Mesodermal cell (in vitro differentiated cells): Measurements from ENCODE around the gene TGIF2.

ENCODE experiments used
- H3K27ac ChIP-seq: 2 replicates; pipeline ENCODE4 v1.7.0; 2013; ENCODE audit warnings: mild to moderate bottlenecking, low read depth, low read length, moderate library complexity; ENCODE audit not compliant: severe bottlenecking
- H3K36me3 ChIP-seq: 2 replicates; pipeline ENCODE4 v1.7.1; 2013; ENCODE audit warnings: mild to moderate bottlenecking, low read length, moderate library complexity; ENCODE audit not compliant: control insufficient read depth, insufficient read depth
- H3K4me1 ChIP-seq: one replicate; pipeline ENCODE4 v1.7.1; 2013; ENCODE audit warnings: mild to moderate bottlenecking, low read length; ENCODE audit not compliant: insufficient read depth, control insufficient read depth, poor library complexity, severe bottlenecking
- H3K4me3 ChIP-seq: 2 replicates; pipeline ENCODE4 v1.7.0; 2013; ENCODE audit warnings: low read length, control low read depth, mild to moderate bottlenecking; ENCODE audit not compliant: insufficient read depth, poor library complexity, severe bottlenecking; ENCODE audit errors: extremely low read depth
- H3K9me3 ChIP-seq: 2 replicates; pipeline ENCODE4 v1.7.1; 2013; ENCODE audit warnings: mild to moderate bottlenecking, low read length, moderate library complexity; ENCODE audit not compliant: control insufficient read depth
- WGBS, 2 experiments: methylation state at CpG; one replicate each; pipeline ENCODE4 v1.1.5; 2013; ENCODE audit warnings: missing lambda C conversion rate in 2 of 2; ENCODE audit not compliant: insufficient coverage in 2 of 2; 5-methylcytosine and 5-hydroxymethylcytosine counted together

Gene TGIF2

DNA sequence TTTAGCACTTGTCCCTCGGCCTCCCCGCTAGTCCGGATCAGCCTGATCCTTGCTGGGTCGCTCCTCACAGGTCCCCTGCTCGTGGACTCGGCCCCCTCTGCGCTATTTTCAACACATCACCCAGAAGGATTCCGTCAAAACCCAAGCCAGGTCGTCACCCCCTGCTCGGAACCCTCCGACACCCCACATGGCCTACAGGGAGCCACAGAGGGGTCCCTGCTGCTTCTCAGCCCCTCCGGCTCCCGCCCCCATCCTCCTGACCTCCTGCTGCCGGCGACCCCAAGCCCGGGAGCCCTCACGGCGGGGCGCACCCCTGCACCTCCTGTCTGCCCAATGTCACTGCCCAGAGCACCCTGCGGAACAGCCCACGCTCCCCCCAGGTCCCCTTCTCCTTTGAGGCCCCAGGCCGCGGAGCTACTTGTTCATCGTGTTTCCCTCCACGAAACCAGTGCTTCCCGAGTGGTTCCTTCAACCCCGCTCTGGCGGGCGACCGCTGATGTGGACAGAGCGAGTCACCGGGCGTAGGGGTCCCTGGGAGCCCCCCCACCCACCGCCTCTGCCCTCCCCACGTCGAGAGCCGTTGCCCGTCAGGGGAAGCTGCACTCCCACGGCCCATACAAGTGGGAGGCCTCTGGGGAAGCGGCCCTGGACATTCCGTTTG, 32.7 kb upstream of the TGIF2 start:
- H3K9me3 ChIP-seq: no peaks in the 10 kb centered on the region
- 24 to 37% methylated on average over 31 to 36 of the region's 41 CpGs for WGBS, 2 experiments
- H3K27ac ChIP-seq: peak overlapping the region; percentile 81
- peaks cover 29% of the 10 kb centered on the region for H3K36me3 ChIP-seq
- H3K4me3 ChIP-seq: peak overlapping the region; percentile 75
- H3K4me1 ChIP-seq: peaks cover 34% of the 10 kb centered on the region

DNA sequence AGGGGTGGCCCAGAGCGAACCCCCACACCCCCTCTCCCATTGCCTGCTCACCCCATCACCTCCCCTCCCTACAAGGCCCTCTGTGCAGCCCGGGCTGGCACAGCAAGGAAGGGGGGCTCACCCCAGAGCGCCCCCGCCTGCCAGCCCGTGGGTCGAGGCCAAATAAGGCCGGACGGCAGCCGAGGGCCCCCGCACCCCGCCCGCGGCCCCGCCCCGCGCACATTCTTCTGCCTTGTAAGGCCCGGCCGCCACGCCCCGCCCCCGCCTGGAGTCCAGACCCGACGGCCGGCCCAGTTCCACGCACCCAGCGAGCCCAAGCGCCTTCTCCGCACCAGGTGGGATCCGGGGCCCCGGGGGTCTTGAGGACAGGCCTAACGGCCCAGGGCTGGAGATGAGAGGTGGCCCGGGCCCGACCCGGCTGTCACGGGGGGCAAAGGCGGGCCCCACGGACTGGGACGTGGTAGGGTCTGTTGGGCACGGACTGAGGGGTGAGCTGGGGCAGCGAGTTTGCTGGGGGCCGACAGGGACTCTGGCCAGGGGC, 32.1 kb upstream of the TGIF2 start, which contains the start of gene MYL9:
MYL9 (plus strand) TSS at position 293 of the 541 bp plus-strand sequence. CDS start 3,366 bp downstream, outside the sequence.
- Histone ChIP-seq H3K27ac (peak within 1 kb of the TSS; percentile 81), H3K4me1 (peaks cover 34% of the 10 kb centered on the region), H3K4me3 (peak within 1 kb of the TSS; percentile 75), H3K9me3 (no peaks in the 10 kb centered on the region), H3K36me3 (peaks cover 32% of the 10 kb centered on the region)
- WGBS, 2 experiments: 1 to 4% methylated on average over 17 to 39 of the region's 41 CpGs

DNA sequence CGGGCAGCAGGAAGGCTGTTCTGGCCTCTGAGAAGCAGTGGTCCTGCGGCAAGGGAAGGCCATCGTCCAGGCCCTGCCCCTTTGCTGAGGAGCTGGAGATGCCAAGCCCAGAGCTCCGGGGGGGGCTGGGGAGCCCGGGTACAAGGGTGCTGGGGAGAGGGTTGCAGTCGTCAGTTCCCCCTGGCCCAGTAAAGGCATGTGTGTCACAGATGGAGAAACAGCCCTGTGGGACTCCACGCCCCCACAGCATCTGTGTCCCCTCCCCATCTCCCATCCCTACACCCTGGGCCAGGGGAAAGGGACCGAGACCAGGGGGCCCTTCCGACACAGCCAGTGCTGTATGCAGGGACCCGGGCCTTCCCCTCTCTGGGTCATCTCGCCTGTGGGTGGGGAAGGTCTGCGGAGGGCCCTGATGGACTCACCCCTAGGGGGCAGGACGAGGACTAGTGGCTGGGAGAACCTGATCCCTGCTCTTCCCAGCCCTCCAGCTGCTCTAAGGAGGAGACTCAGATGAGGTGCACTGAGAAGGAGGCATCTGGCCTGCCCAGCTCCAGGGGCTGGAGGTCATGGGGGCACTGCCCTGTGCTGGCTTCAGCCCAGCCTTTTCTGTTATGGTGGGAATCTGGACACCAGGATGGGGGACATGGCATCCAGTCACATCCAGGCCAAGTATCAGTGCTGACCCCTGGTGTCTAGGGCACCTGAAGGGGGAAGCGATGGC, 31.5 kb upstream of the TGIF2 start:
- Histone ChIP-seq H3K4me1 (peaks cover 34% of the 10 kb centered on the region), H3K27ac (peak overlapping the region; percentile 81), H3K36me3 (peaks cover 37% of the 10 kb centered on the region), H3K4me3 (peak overlapping the region; percentile 75), H3K9me3 (no peaks in the 10 kb centered on the region)
- WGBS, 2 experiments: 0 to 17% methylated on average over 5 to 7 of the region's 14 CpGs

DNA sequence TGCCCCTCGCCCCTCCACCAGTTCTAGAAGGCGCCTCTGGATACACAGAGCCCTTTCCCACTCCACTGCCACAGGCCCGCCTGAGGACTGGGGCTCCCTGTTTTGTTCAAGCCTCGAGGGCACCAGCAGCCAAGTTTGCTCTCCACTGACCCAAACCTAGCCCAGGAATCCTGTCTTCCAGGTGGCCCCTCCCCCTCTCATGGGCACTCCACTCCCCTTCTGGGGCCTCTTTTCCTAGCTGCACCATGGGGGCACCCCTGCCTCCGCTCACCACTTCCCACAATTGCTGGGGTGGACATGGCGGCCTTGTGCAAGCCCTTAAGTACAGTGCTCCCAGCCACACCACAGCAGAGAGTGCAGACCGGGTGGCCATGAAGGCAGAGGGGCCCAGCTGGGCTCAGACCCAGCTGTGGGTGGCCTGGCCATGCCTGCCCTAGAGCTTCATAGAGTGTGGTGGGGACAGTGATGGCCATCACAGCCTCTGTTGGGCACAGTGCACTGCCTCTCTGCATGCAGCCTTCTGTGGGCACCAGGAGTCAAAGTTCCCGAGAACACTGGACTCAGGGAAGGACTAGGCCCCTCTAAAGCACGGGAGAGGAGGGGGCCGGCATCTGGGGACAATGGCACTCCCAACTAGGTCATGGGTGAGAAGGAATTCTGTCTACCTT, 30.7 kb upstream of the TGIF2 start:
- H3K27ac ChIP-seq: no peak overlapping the region
- 81 to 94% methylated on average over 6 to 10 of the region's 10 CpGs for whole genome bisulfite sequencing, 2 experiments
- peak overlapping the region; percentile 75 for H3K4me3 ChIP-seq
- peaks cover 44% of the 10 kb centered on the region for H3K36me3 ChIP-seq
- no peaks in the 10 kb centered on the region for H3K9me3 ChIP-seq
- H3K4me1 ChIP-seq: peaks cover 34% of the 10 kb centered on the region

DNA sequence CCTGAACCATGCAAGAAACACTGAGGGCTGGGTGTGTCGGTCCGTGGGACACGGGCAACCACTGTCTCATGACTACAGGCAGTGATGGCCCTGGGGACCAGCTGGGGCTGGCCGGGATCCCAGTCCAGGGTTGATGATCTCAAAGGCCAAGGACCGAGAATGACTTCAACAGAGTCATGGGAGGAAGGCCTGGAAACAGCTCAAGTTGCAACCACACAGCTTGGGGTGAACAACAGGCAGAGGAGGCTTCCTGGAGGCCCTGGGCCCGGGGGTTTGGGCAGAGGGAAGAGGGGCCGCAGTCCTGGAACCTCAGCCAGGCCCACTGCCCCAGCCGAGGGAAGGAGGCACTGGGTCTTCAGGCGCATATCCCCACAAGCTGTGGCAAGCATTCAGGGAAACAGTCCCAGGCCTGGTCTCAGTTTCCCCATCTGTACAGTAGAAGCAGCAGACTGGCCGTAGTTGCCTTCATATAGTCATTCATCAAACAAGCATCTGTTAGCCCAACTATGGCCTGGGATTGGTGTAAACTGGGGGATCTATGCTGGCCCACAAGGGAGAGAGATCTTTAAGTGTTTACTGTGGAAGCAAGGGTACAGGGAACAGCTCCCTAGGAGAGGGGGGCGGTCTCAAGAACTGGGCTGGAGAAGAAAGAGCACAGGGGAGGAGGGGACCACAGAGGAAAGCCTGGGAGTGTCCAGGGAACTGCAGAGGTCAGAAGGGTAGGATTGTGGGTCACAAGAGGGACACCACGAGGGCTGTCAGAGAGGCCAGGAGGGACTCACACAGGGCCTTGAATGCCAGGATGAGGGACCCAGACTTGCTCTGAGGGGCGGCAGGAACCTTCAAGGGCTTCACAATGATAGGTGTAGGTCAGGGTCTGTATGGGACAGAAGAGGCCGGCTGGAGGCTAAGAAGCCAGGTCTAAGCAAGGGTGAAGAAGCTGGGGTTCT, 29.9 kb upstream of the TGIF2 start:
- Histone ChIP-seq H3K4me1 (peaks cover 34% of the 10 kb centered on the region), H3K9me3 (no peaks in the 10 kb centered on the region), H3K36me3 (peaks cover 48% of the 10 kb centered on the region), H3K4me3 (peak overlapping the region; percentile 75), H3K27ac (peak overlapping the region; percentile 26)
- 92 to 95% methylated on average over 13 of the region's 14 CpGs for WGBS, 2 experiments

DNA sequence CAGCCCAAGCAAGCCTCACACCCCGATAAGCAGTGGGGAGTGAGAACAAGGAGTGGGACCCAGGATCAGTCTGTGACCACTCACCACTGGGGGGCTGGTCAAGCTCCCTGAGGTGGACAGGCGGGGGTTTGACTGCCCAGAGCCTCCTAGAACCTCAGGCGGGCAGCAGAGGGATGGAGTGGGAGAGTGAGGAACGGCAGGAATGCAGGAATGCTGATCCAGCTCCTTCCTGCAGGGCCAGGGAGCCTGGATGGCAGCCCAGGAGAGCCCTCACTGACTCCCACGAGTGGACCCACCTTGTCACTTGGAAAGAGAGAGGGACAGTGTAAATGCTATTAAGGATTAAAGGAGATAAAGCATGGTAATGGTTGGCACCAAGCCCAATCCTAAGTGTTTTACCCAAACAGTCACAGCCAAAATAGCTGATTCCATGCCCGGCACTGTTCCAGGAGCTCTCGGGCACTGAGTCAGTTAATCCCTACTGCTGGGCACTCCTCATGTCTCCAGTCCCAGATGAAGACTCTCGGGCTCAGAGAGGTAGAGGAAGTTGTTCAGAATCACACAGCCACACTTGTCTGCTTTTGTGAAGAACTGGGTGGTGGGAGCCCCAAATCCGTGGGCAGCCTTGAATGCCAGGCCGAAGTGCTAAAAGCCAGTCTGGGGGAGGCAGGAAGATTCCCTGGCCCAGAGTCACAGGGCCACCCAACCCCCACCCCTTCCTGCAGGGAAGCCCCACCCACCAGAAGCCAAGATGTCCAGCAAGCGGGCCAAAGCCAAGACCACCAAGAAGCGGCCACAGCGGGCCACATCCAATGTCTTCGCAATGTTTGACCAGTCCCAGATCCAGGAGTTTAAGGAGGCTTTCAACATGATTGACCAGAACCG, 29.0 kb upstream of the TGIF2 start:
- H3K9me3 ChIP-seq: no peaks in the 10 kb centered on the region
- peaks cover 34% of the 10 kb centered on the region for H3K4me1 ChIP-seq
- H3K36me3 ChIP-seq: peaks cover 48% of the 10 kb centered on the region
- WGBS, 2 experiments: 86 to 92% methylated on average over 13 to 14 of the region's 15 CpGs
- no peak overlapping the region for H3K27ac ChIP-seq
- H3K4me3 ChIP-seq: no peak overlapping the region

DNA sequence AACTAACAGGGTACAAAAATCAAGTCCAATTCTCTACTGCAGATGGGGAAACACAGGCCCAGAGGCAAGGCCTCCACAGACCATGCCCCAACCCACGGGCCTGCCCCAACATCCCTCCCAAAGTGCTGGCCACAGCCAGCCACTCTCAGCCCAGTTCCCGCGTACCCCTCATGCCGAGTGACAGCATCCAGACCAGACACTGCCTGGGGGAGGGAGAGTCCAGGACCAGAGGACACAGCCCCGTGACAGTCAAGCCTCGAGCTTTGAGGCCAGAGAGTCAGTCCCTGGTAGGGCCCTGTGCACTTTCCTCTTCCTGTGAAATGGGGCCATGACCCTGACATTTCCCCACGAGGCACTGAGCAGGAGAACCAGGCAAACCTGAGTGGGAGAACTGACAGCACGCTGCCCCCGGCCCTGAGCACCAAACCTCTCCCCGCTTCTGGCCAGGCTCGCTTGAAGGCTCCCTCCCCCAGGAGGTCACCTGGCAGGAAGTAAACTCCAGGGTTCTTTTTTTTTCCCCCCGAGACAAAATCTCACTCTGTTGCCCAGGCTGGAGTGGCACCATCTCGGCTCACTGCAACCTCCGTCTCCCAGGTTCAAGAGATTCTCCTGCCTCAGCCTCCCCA, 27.2 kb upstream of the TGIF2 start:
- 95 to 97% methylated on average over 10 to 14 of the region's 14 CpGs for WGBS, 2 experiments
- Histone ChIP-seq H3K9me3 (no peaks in the 10 kb centered on the region), H3K4me1 (peaks cover 28% of the 10 kb centered on the region), H3K36me3 (peaks cover 48% of the 10 kb centered on the region), H3K27ac (peak overlapping the region; percentile 41), H3K4me3 (no peak overlapping the region)

DNA sequence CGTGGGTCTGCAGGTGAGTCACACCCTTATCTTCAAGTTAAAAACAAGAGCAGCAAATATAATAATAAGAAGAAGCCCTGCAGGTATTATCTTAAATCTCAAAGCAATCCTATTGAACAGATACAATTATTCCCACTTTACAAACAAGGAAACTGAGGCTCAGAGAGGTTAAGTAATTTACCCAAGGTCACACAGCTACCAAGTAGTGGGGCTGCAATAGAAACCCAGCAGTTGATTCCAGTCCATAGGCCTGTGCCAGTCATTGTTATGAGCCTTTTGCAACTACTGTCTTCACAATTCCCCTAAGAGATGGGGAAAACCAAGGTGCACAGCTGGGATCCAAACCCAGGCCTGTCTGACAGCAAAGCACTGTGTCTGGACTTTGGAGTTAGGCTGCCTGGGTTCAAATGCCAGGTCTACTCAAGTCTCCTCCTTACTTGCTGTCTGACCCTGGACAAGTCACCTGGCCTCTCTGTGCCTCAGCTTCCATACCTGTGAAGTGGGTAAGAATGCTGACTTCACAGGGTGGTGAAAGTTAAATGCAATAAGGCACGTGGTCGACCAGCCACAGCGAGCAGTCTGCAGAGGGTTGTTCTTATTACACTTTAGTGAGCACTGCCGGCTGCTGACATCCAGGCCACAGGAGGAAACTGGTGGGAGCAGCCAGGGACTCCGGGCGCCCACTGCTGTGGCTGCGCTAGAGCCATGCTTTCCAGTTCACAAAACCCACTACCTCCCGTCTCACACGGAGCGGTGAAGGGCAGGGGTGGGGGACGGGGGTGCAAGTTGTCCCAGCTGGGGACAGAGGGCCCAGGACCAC, 26.0 kb upstream of the TGIF2 start:
- Histone ChIP-seq H3K4me1 (peaks cover 24% of the 10 kb centered on the region), H3K4me3 (no peak overlapping the region), H3K36me3 (peaks cover 45% of the 10 kb centered on the region), H3K27ac (no peak overlapping the region), H3K9me3 (no peaks in the 10 kb centered on the region)
- whole genome bisulfite sequencing, 2 experiments: 80 to 98% methylated on average over 5 to 9 of the region's 12 CpGs

DNA sequence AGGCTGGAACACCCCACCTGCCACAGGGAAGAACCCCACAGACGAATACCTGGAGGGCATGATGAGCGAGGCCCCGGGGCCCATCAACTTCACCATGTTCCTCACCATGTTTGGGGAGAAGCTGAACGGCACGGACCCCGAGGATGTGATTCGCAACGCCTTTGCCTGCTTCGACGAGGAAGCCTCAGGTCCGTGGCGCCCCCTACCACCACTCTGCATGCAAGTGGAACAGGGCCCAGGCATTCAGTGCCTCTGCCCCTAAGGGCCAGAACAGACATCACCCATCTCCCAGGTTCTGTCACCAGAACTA, 25.4 kb upstream of the TGIF2 start:
- Histone ChIP-seq H3K4me3 (no peak overlapping the region), H3K27ac (no peak overlapping the region), H3K36me3 (peaks cover 40% of the 10 kb centered on the region), H3K9me3 (no peaks in the 10 kb centered on the region), H3K4me1 (peaks cover 18% of the 10 kb centered on the region)
- 78 to 89% methylated on average over 10 to 12 of the region's 12 CpGs for WGBS, 2 experiments
